Uterus (tissue), 2 donors: ENCODE results near the gene CIAO2B.

ENCODE experiments used
- CTCF ChIP-seq, 4 experiments: fragments of 200-600 bp in 2 of 4; fragments of 450-650 bp in 2 of 4; sonication (generic) in 2 of 4; IDR thresholded peaks; one replicate each; pipeline ENCODE4 v1.5.1; 2016 to 2019; ENCODE audit warnings: antibody characterized with exemption in 4 of 4, mild to moderate bottlenecking in 2 of 4, moderate library complexity in 1 of 4
- POLR2A ChIP-seq, 2 donors: fragments of 450-650 bp; IDR thresholded peaks; one replicate each; pipeline ENCODE4 v1.6.1; 2016; ENCODE audit warnings: antibody characterized with exemption in 2 of 2, mild to moderate bottlenecking in 1 of 2, moderate library complexity in 1 of 2

DNA sequence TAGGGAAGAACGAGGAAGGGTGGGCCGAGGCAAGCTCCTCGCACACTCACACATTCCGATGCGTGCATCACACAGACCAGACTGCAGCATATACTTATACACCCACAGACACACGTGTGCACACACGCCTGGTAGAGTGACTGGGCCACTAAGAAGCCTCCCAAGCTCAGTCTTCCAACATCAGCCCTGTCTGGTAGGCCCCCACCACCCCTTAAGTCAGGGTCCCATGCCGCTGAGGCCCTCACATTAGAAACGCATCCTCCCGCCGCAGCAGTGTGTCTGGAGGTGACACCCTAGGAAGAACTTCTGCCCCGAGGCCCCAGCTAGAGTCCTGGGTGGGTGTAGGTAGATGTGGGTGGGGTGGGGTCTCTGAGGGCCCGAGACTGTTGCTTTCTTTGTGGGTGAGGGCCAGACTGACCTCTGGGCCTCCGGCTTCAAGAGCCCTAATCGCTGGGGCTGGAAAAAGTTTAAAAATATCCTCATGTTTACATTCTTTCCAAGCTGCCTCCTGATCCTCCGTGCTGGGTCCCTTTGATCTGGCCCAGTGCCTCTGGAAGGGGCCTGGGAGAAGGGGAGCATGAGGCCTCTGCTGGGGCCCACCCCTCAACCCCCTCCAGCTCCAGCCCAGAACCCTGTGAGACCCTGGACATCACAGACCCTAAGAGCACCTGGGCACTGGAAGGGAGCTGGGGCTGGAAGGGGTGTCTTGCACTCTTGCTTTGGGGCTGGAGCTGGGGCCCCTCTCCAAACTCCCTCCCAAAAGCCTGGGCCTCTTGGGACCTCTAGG lies 29.2 kb downstream of the CIAO2B start:
- no peak for TF ChIP-seq CTCF (IDR thresholded peaks at IDR 0.05)
- no peak for TF ChIP-seq POLR2A (IDR thresholded peaks at IDR 0.05)
